MCF 10A (cell line): ENCODE measurements around the gene NUP50. TPM values are rescaled to one million over a fixed set of nuclear protein-coding genes. Genes with fewer than 3 reads are reported as not detected.

Experiments
- BruUV-seq: library from RNA; stranded (reverse); fragments of 400-500 nt; replicated peaks from 2 replicates; lab custom pipeline; 2021; lab: Mats Ljungman, UMichigan
- CTCF ChIA-PET: fragments of 300-600 bp; sonication (Branson Sonifier 250); formaldehyde crosslinking; extraction: SDS; loops from one replicate; lab custom pipeline; 2021; ENCODE audit warnings: antibody characterized with exemption, inconsistent platforms; lab: Yijun Ruan, JAX
- POLR2A ChIA-PET: fragments of 300-600, 350-650 bp; sonication (Branson Sonifier 250); formaldehyde crosslinking; extraction: SDS; loops from one replicate; lab custom pipeline; 2020; ENCODE audit warnings: antibody characterized with exemption, inconsistent platforms; lab: Yijun Ruan, JAX
- DNase-seq: peaks from one replicate; pipeline ENCODE4 v3.0.0-alpha.2; 2018; ENCODE audit not compliant: unreplicated experiment
- H3K27ac Mint-ChIP-seq: one replicate; pipeline ENCODE4 v1.8.0; 2022; ENCODE audit warnings: mild to moderate bottlenecking, low read depth, mixed read lengths; ENCODE audit not compliant: unreplicated experiment
- H3K27me3 Mint-ChIP-seq: one replicate; pipeline ENCODE4 v1.8.0; 2022; ENCODE audit warnings: mixed read lengths; ENCODE audit not compliant: insufficient read depth, unreplicated experiment
- H3K36me3 Mint-ChIP-seq: one replicate; pipeline ENCODE4 v1.8.0; 2022; ENCODE audit warnings: mild to moderate bottlenecking, moderate library complexity, mixed read lengths; ENCODE audit not compliant: insufficient read depth, unreplicated experiment
- H3K4me1 Mint-ChIP-seq: one replicate; pipeline ENCODE4 v1.8.0; 2022; ENCODE audit warnings: mixed read lengths; ENCODE audit not compliant: insufficient read depth, unreplicated experiment
- H3K4me3 Mint-ChIP-seq: one replicate; pipeline ENCODE4 v1.8.0; 2022; ENCODE audit warnings: mild to moderate bottlenecking, moderate library complexity, mixed read lengths; ENCODE audit not compliant: unreplicated experiment
- H3K9me3 Mint-ChIP-seq: one replicate; pipeline ENCODE4 v1.8.0; 2022; ENCODE audit warnings: mixed read lengths; ENCODE audit not compliant: unreplicated experiment
- CTCF ChIP-seq: fragments of 200-600 bp; IDR thresholded peaks from one replicate; pipeline ENCODE4 v1.8.0; 2022; ENCODE audit warnings: antibody characterized with exemption, mild to moderate bottlenecking; ENCODE audit not compliant: unreplicated experiment
- intact Hi-C: fragments of 100-400 bp; cut with micrococcal nuclease; formaldehyde crosslinking; loops from 2 replicates; pipeline ENCODE4 v1.14.1; 2022
- total RNA-seq: library from RNA; stranded (reverse); gene quantifications from 2 replicates; pipeline ENCODE4 v1.2.3, GENCODE V29; 2022

The NUP50 gene
- total RNA-seq, 1 experiment from 2014 or later: 70.3 TPM

- Mint-ChIP-seq H3K4me3 (no peak overlapping the region), H3K36me3 (peaks cover 32% of the 10 kb centered on the region), H3K9me3 (no peaks in the 10 kb centered on the region), H3K27me3 (no peaks in the 10 kb centered on the region), H3K27ac (no peak overlapping the region), H3K4me1 (peaks cover 8% of the 10 kb centered on the region)
- intact Hi-C loops: no loop called here
- no TSS peak for BruUV-seq
- POLR2A ChIA-PET: no interaction called here
- DNase-seq: no peak
- TF ChIP-seq CTCF: no peak
- CTCF ChIA-PET: interaction anchor here (0.6 to 2.0 kb wide), 3 partner anchors 11 to 80 kb away, joined by 3 to 9 read pairs (median 7); no protein-coding TSS in a partner anchor
Observed at GRCh38 chr22:45207533-45207932, 43.8 kb downstream of the NUP50 start.

DNA sequence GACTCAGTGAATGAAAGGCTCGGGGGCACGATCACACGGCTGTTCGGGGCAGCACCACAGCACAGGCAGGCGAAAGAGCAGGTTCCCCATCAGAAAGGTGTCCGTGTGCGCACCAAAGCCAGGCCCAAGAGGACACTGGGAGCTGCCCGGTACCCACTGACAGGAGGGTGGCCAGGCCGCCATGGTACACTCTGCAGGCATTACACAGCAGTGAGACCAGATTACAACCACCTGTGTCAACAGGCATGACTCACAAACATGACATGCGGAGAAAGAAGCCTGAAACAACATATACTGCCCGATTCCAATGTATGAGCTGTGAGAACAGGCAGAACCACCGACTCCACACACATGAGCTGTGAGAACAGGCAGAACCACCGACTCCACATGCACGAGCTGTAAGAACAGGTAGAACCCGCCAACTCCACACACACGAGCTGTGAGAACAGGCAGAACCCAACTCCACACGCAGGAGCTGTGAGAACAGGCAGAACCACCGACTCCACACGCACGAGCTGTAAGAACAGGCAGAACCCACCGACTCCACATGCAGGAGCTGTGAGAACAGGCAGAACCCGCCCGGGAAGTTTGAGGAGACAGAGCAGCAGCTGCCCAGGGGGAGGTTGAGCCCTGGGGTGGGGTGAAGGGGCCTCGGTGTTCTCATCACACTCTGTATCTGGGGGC lies 44.4 kb downstream of the NUP50 start:
- no peak for TF ChIP-seq CTCF
- Mint-ChIP-seq H3K27ac (no peak overlapping the region), H3K4me3 (no peak overlapping the region), H3K9me3 (no peaks in the 10 kb centered on the region), H3K36me3 (peaks cover 26% of the 10 kb centered on the region), H3K4me1 (peaks cover 13% of the 10 kb centered on the region), H3K27me3 (no peaks in the 10 kb centered on the region)
- POLR2A ChIA-PET: interaction anchor here (1.0 kb wide), 1 partner anchor 23 kb away, joined by 4 read pairs; no protein-coding TSS in a partner anchor
- CTCF ChIA-PET: interaction anchor here (0.6 to 2.0 kb wide), 6 partner anchors 10 to 1482 kb away, joined by 3 to 9 read pairs (median 4); no protein-coding TSS in a partner anchor
- DNase-seq: peak; percentile 21
- intact Hi-C loops: loop anchor here (2.0 kb wide), 1 partner anchor 39 kb away; no protein-coding TSS in a partner anchor
- BruUV-seq: no TSS peak

DNA sequence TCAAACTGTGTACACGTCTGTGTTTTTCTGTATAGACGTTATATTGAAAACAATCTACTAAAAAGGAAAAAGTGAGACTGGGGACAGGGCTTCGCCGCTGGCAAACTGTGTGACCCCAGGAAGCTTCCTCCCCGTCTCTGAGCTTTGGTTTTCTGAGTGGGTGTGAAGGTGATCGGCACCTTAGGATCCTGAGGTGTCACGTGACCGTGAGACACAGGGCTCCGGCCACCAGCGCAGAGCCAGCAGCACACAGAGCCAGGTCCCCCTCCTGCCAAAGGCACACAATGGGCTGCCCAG lies 44.9 kb downstream of the NUP50 start:
- no peak overlapping the region for H3K27ac Mint-ChIP-seq
- H3K4me1 Mint-ChIP-seq: peaks cover 17% of the 10 kb centered on the region
- no peak for DNase-seq
- H3K36me3 Mint-ChIP-seq: peaks cover 26% of the 10 kb centered on the region
- TF ChIP-seq CTCF: no peak
- CTCF ChIA-PET: interaction anchor here (0.6 to 2.0 kb wide), 6 partner anchors 10 to 1482 kb away, joined by 3 to 7 read pairs (median 3); no protein-coding TSS in a partner anchor
- H3K4me3 Mint-ChIP-seq: no peak overlapping the region
- no peaks in the 10 kb centered on the region for H3K27me3 Mint-ChIP-seq
- no TSS peak for BruUV-seq
- intact Hi-C loops: loop anchor here (2.0 kb wide), 1 partner anchor 38 kb away; no protein-coding TSS in a partner anchor
- POLR2A ChIA-PET: interaction anchor here (1.0 kb wide), 1 partner anchor 22 kb away, joined by 4 read pairs; no protein-coding TSS in a partner anchor
- no peaks in the 10 kb centered on the region for H3K9me3 Mint-ChIP-seq
